IPS-15b (cell line): ENCODE measurements around the gene HOXB3.
A peak's percentile ranks its signal among the peaks of the same experiment; 100 is the strongest.
"Not testable (repeated sequence)": the region's sequence is repeated elsewhere in the genome, so short reads cannot be mapped to it uniquely, and the experiment has no call there.

ENCODE experiments used
- H3K27me3 ChIP-seq: one replicate; pipeline ENCODE4 v1.6.1; 2013; ENCODE audit warnings: low read length; ENCODE audit not compliant: control insufficient read depth, insufficient read depth
- H3K36me3 ChIP-seq: one replicate; pipeline ENCODE4 v1.6.1; 2013; ENCODE audit warnings: low read length; ENCODE audit not compliant: control insufficient read depth, insufficient read depth
- H3K4me1 ChIP-seq: one replicate; pipeline ENCODE4 v1.6.1; 2013; ENCODE audit warnings: mild to moderate bottlenecking, low read length; ENCODE audit not compliant: control insufficient read depth, insufficient read depth
- H3K4me3 ChIP-seq: one replicate; pipeline ENCODE4 v1.5.1; 2013; ENCODE audit warnings: low read depth, low read length
- H3K9ac ChIP-seq: one replicate; pipeline ENCODE4 v1.6.1; 2013; ENCODE audit warnings: low read depth, mild to moderate bottlenecking, low read length
- H3K9me3 ChIP-seq: one replicate; pipeline ENCODE4 v1.6.1; 2013; ENCODE audit warnings: mild to moderate bottlenecking, low read length; ENCODE audit not compliant: control insufficient read depth, insufficient read depth

HOXB3 gene

GRCh38 chr17:48542698-48543106 lies 47.3 kb downstream of the HOXB3 start:
- Histone ChIP-seq H3K9me3 (no peaks in the 10 kb centered on the region), H3K27me3 (peaks cover 85% of the 10 kb centered on the region), H3K4me3 (peak overlapping the region; percentile 51), H3K9ac (no peak overlapping the region), H3K4me1 (peaks cover 29% of the 10 kb centered on the region), H3K36me3 (no peaks in the 10 kb centered on the region)

- peaks cover 79% of the 10 kb centered on the region for H3K27me3 ChIP-seq
Observed at GRCh38 chr17:48542114-48542656, 47.9 kb downstream of the HOXB3 start.

GRCh38 chr17:48541577-48542113 lies 48.4 kb downstream of the HOXB3 start:
- Histone ChIP-seq H3K27me3 (peaks cover 74% of the 10 kb centered on the region), H3K36me3 (no peaks in the 10 kb centered on the region), H3K9me3 (no peaks in the 10 kb centered on the region), H3K4me3 (peak overlapping the region; percentile 51), H3K4me1 (peaks cover 19% of the 10 kb centered on the region), H3K9ac (no peak overlapping the region)

More at GRCh38 chr17:48542114-48542656, 47.9 kb downstream of the HOXB3 start:
- Histone ChIP-seq H3K4me3 (peak overlapping the region; percentile 51), H3K4me1 (peaks cover 24% of the 10 kb centered on the region), H3K9me3 (no peaks in the 10 kb centered on the region), H3K36me3 (no peaks in the 10 kb centered on the region), H3K9ac (no peak overlapping the region)

DNA sequence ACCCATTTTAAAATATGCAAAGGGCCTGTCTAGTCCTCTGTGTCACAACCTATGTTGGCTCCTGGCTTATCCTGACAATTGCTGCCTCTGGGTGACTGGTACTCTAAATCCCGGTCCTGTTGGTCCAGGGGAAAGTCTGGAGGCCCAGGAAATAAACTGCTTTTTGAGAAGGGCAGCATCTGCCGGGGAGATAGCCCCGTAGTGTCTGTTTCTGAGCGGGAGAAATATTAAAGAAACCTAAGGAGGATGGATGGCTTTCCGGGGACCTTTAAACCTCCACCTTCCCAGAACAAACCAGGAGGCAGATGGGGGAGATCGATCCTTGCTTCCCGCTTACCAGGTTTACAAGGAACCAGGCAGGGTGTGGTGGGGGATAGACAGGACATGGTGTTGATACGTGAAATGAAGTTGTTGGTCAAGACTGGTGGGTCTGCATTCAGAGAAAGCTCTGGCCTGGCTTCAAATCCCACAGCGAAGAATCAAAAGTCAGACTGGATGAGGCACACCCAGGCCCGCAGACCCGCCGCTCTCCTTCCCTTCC lies 48.9 kb downstream of the HOXB3 start:
- H3K4me1 ChIP-seq, result peaks cover 16% of the 10 kb centered on the region
- peak overlapping the region; percentile 51 for H3K4me3 ChIP-seq
- no peaks in the 10 kb centered on the region for H3K36me3 ChIP-seq
- H3K9ac ChIP-seq, result no peak overlapping the region
- peaks cover 69% of the 10 kb centered on the region for H3K27me3 ChIP-seq
- no peaks in the 10 kb centered on the region for H3K9me3 ChIP-seq

- Histone ChIP-seq H3K27me3 (peaks cover 60% of the 10 kb centered on the region), H3K4me1 (peaks cover 13% of the 10 kb centered on the region), H3K9me3 (no peaks in the 10 kb centered on the region), H3K36me3 (no peaks in the 10 kb centered on the region), H3K4me3 (no peak overlapping the region), H3K9ac (no peak overlapping the region)
Observed at GRCh38 chr17:48540213-48540612, 49.8 kb downstream of the HOXB3 start.

DNA sequence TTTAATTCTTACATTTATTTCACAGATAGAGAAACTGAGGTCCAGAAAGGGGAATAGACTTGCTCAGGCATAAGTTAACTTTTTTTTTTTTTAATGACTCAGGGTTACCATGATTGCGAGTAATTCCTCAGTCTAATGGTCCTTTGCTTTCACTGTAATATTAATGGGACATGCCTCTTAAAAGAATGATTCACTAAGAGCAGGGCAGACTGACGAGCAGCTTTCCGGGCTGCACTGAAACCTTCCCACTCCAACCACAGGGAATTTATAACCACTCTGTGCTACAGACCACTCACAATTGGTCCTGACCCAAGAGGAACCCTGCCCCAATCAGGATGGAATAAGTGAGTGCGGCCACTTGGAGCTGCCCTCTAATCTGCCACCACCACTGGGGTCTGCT lies 50.9 kb downstream of the HOXB3 start:
- Histone ChIP-seq H3K9ac (no peak overlapping the region), H3K27me3 (peaks cover 58% of the 10 kb centered on the region), H3K4me3 (no peak overlapping the region), H3K4me1 (peaks cover 12% of the 10 kb centered on the region), H3K9me3 (no peaks in the 10 kb centered on the region), H3K36me3 (no peaks in the 10 kb centered on the region)

GRCh38 chr17:48537316-48537715 lies 52.7 kb downstream of the HOXB3 start:
- no peak overlapping the region for H3K4me3 ChIP-seq
- H3K9ac ChIP-seq, result no peak overlapping the region
- H3K9me3 ChIP-seq, result no peaks in the 10 kb centered on the region
- peaks cover 8% of the 10 kb centered on the region for H3K4me1 ChIP-seq
- peaks cover 56% of the 10 kb centered on the region for H3K27me3 ChIP-seq
- H3K36me3 ChIP-seq, result no peaks in the 10 kb centered on the region

- H3K36me3 ChIP-seq, H3K9me3 ChIP-seq, H3K9ac ChIP-seq, H3K4me3 ChIP-seq: not testable (repeated sequence)
- Histone ChIP-seq H3K27me3 (peaks cover 58% of the 10 kb centered on the region), H3K4me1 (peaks cover 18% of the 10 kb centered on the region)
Observed at GRCh38 chr17:48535793-48536559, 54.1 kb downstream of the HOXB3 start.

DNA sequence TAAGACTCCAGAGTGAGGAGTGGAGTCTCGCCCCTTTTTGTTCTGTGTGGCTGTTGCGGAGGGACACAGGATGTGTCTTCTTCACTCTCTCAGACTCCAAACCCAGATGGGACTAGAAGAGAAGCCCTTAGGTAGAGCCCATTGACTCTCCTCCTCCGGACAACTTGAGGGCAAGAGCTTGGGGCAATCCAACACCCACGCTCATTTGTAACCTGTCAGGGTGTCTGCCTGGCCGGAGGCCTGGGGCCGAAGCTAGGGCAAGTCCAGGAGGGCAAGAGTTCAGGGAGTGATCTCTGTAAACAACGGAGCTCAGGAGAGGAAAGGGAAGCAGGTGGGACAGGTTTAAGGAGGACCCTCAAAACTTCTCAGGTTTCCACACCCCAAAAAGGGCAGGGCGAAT lies 57.8 kb downstream of the HOXB3 start:
- H3K27me3 ChIP-seq, result peaks cover 72% of the 10 kb centered on the region

GRCh38 chr17:48530887-48531272 lies 59.2 kb downstream of the HOXB3 start, which contains the start of gene HOXB1:
Gene HOXB1, minus strand, starts transcription at chr17:48531011. Its CDS starts 107 bp downstream, at chr17:48530904.
- H3K4me3 ChIP-seq, result peak within 1 kb of the TSS; percentile 46
- no peaks in the 10 kb centered on the region for H3K36me3 ChIP-seq
- peaks cover 23% of the 10 kb centered on the region for H3K4me1 ChIP-seq
- H3K9me3 ChIP-seq, result no peaks in the 10 kb centered on the region
- peaks cover 81% of the 10 kb centered on the region for H3K27me3 ChIP-seq
- H3K9ac ChIP-seq, result no peak within 1 kb of the TSS

More for the DNA sequence above, 57.8 kb downstream of the HOXB3 start:
- no peak overlapping the region for H3K4me3 ChIP-seq
- no peaks in the 10 kb centered on the region for H3K36me3 ChIP-seq
- no peaks in the 10 kb centered on the region for H3K9me3 ChIP-seq
- no peak overlapping the region for H3K9ac ChIP-seq
- peaks cover 23% of the 10 kb centered on the region for H3K4me1 ChIP-seq

- Histone ChIP-seq H3K9me3 (no peaks in the 10 kb centered on the region), H3K36me3 (no peaks in the 10 kb centered on the region), H3K27me3 (peaks cover 86% of the 10 kb centered on the region), H3K4me3 (peak overlapping the region; percentile 46), H3K9ac (no peak overlapping the region), H3K4me1 (peaks cover 23% of the 10 kb centered on the region)
Observed at GRCh38 chr17:48530208-48530886, 59.7 kb downstream of the HOXB3 start.
